HG02884 (cell line): ENCODE data around the gene FIGN.

ENCODE experiments used
- ATAC-seq: cut with Tn5 transposase; IDR thresholded peaks from one replicate; pipeline ENCODE4 v1.9.1; 2021; ENCODE audit warnings: mild to moderate bottlenecking, moderate library complexity; ENCODE audit not compliant: unreplicated experiment

The FIGN gene

DNA sequence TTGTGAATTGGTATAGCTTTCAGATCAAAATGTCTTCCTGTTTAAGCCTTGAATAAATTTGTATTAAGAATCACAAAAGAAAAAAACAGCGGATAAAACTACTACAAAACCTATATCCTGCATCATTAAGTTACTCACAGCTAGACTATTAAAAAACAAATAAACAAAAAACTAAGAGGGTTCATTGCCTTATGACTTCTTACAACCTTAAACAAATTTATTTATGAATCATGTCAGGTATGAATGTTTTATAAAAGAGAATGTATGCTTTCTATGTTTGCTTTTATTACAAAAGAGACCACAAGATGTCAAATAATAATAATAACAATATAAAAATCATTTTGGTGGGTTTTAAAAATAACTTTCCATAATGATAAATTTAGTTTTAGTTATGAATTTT is 109.6 kb downstream of the FIGN start:
- ATAC-seq, result no peak

DNA sequence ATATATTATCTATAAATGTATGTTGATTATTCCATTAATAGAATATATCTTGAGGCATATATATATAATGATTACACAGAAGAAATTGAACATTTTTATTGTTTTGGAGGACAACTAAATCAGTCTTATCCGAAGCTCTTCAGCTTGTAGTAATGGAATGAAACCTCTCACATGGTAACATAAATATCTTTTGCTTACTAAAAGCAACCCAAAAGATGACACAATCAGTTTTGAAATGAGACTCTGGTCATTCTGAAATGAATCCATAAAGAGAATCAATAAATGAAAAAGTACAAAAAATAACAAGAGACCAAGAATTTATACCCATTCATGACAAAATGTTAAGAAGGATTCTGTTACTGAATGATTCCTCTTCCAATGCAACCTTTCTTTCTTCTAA is 110.2 kb downstream of the FIGN start:
- peak; percentile 48 for ATAC-seq

DNA sequence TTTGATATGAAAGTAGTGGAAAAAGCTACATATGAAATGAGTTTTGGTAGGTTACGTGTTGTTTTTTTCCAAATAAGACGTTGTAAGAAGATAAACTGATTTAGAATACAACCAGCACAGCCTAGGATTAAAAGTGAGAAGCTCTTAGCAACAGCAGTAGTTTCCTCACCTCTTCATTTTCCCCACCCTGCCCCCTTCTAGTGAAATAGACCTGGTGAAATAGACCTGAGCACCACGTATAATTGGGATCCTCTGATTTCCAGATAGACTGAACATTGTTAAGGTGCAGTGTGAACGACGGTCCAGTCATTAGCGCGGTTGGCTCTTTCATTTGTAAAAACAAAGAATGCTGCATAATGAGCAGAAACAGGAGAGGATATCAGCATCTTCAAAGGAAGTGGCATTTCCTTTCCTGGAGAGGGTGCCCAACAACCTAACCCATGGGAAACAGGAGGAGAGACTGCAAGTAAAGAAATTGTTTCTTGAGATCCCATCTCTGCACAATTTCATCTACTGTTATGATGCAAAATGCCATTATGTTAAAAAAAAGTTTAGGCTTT is 114.3 kb downstream of the FIGN start:
- ATAC-seq, result no peak

DNA sequence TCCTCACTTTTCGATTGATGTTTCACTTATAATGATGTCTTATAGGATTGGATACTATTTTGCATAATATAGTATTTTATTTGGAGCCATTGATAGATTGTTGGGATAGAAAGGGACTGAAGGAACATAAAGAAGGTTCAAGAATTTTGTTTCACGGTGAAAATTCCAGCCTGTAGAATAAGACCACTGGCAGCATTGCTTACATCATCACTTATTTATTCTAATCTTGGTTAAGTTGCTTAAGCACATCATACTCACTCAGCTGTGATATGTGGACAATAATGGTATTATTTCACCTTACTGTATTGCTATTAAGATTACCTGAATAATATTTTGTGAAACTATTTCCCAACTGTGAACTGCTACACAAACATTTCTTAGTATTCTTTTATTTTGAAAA is 118.3 kb downstream of the FIGN start:
- no peak for ATAC-seq

DNA sequence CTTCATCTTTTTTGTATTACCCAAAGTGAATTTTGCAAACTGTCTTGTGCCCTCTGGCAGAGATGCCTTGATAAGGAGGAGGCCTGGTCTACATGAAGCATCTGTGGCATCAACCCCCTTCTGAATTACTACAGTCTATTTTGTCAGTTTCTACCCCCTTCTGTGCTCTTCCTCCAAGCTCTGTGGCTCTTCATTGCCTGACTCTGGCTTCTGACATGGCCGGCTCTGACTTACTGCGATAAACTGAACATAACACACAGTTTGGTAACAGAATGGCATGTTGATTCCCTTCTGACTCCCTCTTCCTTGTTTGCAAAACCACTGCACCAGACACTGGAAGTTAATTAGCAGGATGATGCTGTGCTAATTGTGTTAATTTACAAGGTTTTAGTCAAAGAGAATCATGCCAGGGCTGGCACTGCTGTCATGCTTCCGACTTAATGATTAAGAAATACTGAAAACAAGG is 122.5 kb downstream of the FIGN start:
- no peak for ATAC-seq

DNA sequence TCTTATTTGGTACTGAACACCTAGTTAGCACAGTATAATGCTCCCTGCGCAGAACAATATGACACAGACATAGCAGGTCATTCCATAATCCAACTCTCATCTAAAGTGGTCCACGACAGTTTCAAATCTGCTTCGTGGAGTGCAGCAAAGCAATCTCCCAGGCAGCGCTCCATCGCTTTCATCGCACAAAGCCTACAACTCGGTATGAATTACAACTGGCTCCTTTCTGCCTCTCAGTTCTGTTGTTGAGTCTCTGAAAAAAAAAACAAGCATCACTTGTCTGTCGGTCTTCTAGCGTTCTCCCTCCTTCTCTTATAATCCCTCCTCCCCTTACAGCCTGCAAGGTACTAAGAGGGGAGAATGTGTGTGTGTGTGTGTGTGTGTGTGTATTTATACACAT is 123.5 kb downstream of the FIGN start:
- no peak for ATAC-seq

DNA sequence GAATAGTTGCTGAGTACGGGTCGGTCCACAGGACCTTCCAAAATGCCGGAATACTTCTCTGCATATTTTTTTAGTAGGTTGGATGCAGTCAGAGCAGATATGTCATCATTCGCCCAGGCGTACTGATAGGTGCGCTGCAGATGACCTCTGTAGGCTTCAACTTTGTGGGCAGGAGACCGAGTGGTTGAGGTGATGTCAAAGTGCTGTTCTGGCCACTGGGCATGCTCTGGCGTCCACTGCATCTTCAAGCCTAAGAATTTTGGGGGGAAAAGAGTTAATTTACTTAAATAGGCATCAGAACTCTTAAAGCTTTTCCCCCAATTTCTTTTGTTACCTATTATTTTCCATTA is 124.3 kb downstream of the FIGN start:
- no peak for ATAC-seq

DNA sequence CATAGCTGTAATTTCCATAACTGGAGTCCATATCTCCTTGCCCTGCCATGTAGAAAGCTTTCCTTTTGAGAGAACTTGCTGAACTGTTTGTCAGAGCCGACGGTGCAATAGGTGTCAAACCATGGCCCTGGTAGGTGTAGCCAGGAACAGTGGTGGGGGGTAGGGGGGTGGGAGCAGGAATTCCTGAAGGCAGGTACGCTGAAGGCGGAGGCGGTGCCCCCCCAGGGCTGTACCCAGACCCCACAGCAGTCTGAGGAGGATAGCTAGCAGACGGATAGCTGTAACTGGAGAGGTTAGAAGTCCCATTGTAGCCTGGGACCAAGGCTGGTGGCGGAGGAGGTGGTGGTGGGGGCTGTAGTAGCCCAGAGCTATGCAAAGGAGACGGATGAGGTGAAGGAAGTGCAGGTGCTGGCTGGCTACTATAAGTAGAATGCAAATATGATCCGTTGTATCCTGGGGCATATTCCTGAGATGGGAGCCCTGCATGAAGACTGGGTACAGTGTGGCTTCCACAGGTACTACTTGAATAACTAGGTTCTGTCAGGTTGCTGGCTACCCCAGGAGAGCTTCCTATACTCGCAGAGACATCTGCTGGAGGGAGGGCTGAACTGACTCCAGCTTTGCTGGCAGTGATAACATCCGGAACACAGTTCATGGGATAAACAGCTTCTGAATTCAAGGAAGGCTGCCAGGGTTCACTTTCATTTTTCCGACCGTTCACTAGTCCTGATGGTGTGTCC is 124.8 kb downstream of the FIGN start:
- ATAC-seq, result no peak

DNA sequence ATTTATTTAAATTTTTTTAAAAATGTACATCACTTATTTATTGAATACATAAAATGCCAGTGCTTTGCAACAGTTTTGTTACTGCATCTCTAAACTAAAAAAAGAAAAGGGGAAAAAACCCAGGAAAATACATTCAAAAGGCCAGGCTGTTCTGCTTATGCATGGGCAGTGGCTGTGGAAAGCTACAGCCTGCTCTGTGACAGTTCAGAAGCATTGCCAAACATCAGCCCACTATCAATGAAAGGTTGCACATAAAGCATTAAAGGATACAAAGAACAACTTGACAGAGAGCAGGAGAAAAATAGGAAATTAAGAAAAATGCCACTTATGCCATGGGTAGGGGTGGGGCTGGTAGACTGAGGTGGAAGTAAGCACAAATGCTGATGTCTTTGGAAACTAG is 128.2 kb downstream of the FIGN start:
- ATAC-seq, result no peak

DNA sequence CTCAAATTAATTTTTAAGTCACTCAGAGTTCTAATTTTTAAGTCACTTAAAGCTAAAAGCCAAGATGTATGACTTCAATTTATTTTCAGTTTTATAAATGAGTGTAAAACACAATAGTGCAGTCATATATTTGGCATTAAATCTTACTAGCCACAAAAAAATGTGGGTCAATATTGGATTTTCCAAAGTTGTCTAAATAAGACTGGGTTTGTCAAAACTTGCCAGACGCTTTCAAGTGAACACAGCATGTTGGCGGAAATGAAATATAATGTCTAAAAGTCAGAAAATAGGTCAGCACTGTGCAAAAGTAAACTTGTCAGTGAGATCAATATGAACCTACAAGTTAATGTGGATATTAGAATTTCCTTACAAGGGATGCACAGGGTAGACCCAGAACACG is 128.9 kb downstream of the FIGN start:
- no peak for ATAC-seq

DNA sequence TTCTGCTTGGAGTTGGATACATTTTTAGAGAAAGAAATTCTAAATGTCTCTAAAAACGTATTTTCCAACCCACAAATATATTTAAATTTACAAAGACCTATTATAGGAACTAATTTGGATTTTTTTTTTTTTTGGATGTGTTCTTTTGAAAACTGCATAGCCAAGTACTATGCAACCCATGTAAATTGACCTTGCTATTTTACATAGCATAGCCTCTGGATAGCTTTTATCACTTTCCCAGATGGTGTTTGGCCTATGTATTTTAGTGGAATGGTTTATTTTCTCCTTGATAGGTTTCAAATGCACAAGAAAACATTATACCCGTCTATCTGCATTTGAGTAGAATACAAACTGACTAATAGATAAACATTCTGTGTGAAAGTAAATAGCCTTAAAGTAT is 130.0 kb downstream of the FIGN start:
- ATAC-seq, result no peak

DNA sequence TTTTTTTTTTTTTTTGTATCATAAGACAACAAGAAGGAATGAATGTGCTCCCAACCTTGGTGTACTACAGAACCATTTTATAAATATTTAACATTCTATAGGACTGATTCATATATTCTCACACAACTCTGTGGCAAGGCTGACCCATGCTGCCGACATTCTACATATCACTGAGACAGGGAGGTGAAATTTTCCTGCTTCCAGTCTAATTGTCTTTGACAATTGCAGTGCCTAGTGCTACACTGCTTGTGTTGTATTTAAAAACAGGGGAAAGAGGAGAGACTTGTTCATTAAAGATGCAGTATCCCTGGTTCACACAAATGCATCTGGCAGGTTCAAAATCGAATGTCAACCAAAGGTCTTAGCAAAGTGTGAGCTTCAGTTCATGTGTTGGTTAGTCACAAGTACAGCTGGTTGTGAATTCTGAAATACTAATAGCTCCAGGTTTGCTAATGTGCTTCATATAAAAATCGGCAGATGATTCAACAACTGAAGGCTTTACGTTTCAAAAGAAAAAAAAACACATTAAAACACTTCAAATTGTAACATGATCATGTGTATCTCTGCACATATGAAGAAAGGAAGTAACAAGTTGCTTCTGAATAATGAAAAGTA is 130.8 kb downstream of the FIGN start:
- no peak for ATAC-seq

DNA sequence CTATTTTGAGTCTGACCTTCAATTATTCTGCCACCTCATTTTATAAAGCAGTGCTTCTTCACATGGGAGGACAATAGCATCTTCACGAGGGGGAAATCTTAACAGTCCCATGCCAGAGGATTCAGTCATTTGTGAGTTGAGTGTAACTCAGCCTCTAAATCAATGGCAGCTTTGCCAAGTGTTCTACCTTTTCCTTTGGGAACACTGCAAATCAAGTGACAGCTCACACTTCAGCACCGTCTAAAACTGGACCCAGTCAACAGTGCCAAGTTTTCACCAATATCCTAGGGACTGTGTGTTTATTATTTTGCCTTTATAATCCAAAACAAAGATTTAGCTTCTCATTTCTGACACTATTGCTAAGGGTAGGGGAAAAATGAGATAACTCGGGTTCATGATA is 133.6 kb downstream of the FIGN start:
- ATAC-seq, result no peak

DNA sequence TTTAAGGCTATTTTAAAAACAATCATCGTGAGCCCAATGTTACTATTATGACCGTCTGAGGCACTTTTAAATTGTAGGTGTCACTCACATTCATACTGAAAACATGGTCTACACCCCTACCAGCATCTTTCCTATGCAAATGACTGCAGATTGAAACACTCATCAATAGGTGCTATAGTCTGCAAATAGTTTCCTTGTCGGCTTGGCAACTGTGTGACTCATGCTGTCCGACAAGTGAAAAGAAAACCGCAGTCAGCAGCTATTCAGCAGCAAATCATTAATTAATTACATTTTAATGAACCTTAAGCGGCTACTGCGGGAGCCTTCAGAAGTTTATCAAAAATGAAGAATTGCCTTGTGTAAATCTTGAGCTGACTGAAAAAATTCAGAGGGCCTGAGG is 134.4 kb downstream of the FIGN start:
- ATAC-seq, result no peak

DNA sequence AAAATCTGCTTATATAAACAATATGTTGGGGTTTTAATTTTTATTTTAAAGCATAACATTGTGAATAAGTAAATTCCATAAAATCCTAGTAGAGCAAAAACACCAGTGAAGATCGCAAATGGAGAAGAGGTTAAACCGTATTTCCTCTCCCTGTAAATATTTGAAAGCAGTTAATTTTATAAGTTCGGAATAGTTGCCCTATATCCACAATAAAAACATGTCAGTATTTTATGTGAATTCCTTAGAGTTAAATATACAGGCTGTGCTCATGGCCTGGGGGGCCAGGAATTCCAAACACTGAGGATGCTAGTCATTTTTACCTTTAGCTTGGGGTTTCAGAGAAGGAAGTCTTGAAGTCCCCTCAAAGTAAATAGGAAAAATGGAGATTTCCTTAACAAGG is 135.0 kb downstream of the FIGN start:
- ATAC-seq, result no peak

DNA sequence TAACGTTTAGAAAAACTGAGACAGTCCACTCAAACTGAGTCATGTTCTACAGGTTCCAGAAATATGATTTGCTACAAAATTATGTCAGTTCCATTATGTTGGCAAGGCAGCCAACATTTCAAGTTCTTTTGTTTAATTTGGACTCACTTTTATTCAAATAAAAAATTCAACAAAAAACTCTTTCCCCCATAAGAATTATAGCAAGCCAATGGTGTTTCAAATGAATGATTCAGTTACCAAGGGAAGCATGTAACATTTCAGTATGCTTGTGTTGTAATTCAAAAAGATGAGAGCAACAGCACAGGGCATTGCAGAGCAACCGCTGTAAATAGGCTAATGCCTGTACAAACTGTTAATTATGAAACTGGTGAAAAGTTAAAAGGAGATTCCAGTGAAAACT is 140.8 kb downstream of the FIGN start:
- no peak for ATAC-seq

DNA sequence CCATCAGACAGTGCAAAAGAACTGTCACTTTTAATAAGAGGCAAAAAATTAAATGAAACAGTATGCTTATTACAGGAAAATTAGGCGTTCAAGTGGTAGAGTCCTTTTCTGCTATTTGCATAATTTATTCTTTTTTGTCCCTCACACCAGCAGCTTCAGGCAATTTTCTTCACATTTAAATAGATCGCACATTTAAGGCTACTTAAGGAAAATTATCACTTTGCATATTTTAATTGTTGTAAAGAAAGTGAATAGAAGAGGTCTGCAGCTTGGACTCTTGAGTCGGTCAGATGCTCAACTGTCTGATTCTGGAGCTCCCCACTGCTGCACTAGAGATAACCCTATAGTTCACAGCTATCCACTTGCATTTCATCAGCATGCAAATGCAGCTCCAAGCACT is 141.3 kb downstream of the FIGN start:
- no peak for ATAC-seq

DNA sequence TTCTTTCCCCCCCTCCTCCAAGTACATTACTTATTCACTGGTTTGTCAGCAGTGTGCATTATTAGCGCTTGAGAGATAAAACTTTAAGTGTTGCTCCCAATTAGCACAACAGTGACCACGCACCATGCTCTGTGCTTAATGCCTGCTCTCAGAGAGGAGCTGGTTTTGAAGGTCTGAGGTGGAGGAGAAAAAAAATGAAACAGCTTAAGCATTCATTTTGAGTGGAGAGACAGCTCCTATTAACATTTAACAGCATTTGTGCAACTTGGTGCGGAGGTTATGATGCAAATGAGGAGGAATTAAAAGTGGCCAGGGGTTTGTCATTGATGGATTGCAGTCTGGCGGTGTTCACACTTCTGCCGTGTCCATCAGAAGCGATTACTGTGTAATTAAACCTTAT is 141.8 kb downstream of the FIGN start:
- no peak for ATAC-seq

DNA sequence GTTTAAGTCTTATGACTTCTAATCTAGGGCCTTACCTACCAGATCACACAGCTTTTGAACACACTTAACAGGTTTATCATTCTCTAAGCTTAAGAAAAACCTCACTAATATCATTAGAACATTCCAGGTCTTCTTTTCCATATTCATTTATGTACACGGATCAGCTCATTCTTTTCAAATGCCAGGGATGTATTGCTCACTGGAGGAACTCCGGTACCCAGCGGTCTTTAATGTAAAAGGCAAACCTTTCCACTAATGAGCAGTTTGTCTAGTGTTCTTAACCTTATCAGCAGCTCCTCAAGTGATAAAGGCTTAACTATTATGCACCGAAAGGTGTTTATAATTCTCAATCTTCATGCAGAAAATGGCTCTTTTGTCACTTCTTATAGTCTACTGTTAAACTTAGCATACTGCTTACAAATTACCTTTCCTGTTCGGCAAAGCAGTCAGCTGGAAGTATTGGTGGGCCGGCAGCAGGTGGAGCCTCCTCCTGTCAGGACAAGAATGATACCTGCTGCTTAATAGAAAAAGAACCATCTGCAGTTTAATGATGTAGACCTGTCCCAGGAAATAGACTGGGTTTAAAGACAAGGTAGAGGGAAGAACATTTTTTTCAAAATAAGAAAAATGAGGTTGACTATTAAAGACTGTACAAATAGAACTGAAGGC is 142.7 kb downstream of the FIGN start:
- ATAC-seq, result no peak

DNA sequence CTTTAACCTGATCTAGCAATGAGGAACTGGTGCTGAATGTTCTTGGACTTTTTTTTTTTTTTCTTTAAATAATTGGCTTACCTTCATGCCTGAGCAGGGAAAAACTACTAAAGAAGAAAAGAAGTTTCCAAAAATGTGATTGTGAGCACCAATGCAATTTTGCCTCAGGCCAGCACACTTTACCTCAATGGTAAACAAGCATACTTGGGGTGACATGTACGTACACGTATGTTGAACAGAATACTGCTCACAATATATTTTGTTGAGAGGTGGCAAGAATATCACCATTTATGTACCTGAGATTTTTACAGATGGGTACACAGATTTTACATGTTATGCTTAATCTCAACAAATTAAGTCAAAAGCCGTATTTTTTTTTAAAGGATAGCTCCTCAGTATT is 144.3 kb downstream of the FIGN start:
- ATAC-seq, result no peak

DNA sequence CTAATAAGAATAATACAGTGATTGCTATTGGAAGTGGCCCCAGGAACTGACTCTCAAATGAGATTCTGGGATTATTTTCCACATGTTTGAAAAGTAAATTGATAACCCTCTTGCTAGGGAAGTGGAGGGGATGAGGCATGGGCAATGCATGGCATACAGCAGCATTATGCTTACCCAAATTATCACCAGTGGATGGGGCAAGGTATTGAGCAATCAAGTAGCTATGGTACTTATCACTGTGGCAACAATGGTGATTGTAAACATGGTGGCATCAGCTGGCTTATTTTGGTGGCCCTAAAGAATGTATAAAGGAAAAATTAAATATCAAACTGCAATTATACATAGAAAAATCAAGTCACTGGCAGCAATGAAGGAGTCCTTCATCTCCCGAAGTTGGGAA is 155.1 kb downstream of the FIGN start:
- ATAC-seq, result no peak

DNA sequence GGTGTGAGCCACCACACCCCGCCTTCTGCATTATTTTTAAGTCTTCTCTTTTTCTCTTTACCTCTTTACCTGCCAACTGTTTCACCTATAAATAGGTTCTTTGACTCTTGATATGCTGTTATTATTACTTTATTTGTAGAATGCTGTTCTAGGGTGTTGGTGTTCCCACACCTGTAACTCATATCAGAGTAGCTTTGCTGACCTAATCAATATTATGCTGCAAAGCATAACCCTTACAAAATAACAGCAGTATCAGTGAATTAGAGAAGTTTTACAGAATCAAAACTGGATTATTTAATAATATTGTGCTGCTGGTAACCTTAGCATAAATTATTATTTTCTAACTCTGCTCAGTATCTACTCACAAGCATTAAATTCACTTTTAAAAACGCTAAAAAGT is 161.5 kb downstream of the FIGN start:
- no peak for ATAC-seq
